Chondrocyte (in vitro differentiated cells): ENCODE results near the gene SLC17A5. TPM values are rescaled to one million over a fixed set of nuclear protein-coding genes. Genes with fewer than 3 reads are reported as not detected.
"Not testable (repeated sequence)": the region's sequence is repeated elsewhere in the genome, so short reads cannot be mapped to it uniquely, and the experiment has no call there.

Experiments
- DNase-seq: peaks from one replicate; pipeline ENCODE4 v3.0.0; 2021; ENCODE audit warnings: mixed read lengths, low spot score
- H3K27ac Mint-ChIP-seq: one replicate; pipeline ENCODE4 v1.8.0; 2021; ENCODE audit warnings: mild to moderate bottlenecking, moderate library complexity, mixed read lengths; ENCODE audit not compliant: unreplicated experiment
- H3K27me3 Mint-ChIP-seq: 2 replicates; pipeline ENCODE4 v1.8.0; 2021; ENCODE audit warnings: low read depth, mixed read lengths
- H3K36me3 Mint-ChIP-seq: 2 replicates; pipeline ENCODE4 v1.8.0; 2021; ENCODE audit warnings: low read depth, mixed read lengths
- H3K4me1 Mint-ChIP-seq: 2 replicates; pipeline ENCODE4 v1.8.0; 2021; ENCODE audit warnings: low read depth, mild to moderate bottlenecking, mixed read lengths
- H3K4me3 Mint-ChIP-seq: one replicate; pipeline ENCODE4 v1.8.0; 2021; ENCODE audit warnings: mild to moderate bottlenecking, moderate library complexity, mixed read lengths; ENCODE audit not compliant: unreplicated experiment
- H3K9me3 Mint-ChIP-seq: 2 replicates; pipeline ENCODE4 v1.8.0; 2021; ENCODE audit warnings: low read depth, mixed read lengths
- CTCF ChIP-seq: fragments of 200-600 bp; sonication (generic); IDR thresholded peaks from 2 replicates; pipeline ENCODE4 v1.5.0; 2021; ENCODE audit warnings: antibody characterized with exemption, mild to moderate bottlenecking, moderate library complexity
- total RNA-seq: library from RNA; stranded (reverse); gene quantifications from 3 replicates; pipeline ENCODE4 v1.2.1, GENCODE V29; 2021

Gene SLC17A5
- total RNA-seq, 1 donor from 2014 or later: 33.0 TPM

GRCh38 chr6:73688351-73688750 lies 34.6 kb upstream of the SLC17A5 start:
- H3K4me1 Mint-ChIP-seq: peaks cover 4% of the 10 kb centered on the region
- no peak for TF ChIP-seq CTCF
- no peak overlapping the region for H3K4me3 Mint-ChIP-seq
- no peak overlapping the region for H3K27ac Mint-ChIP-seq
- DNase-seq: no peak
- H3K27me3 Mint-ChIP-seq: no peaks in the 10 kb centered on the region
- peaks cover 5% of the 10 kb centered on the region for H3K9me3 Mint-ChIP-seq
- peaks cover 4% of the 10 kb centered on the region for H3K36me3 Mint-ChIP-seq

- H3K27ac Mint-ChIP-seq, H3K27me3 Mint-ChIP-seq, H3K4me1 Mint-ChIP-seq, H3K4me3 Mint-ChIP-seq, DNase-seq, H3K36me3 Mint-ChIP-seq, H3K9me3 Mint-ChIP-seq: not testable (repeated sequence)
Measured at GRCh38 chr6:73683574-73683973, 29.8 kb upstream of the SLC17A5 start.

GRCh38 chr6:73680289-73680918 lies 26.6 kb upstream of the SLC17A5 start:
- peaks cover 13% of the 10 kb centered on the region for H3K4me1 Mint-ChIP-seq
- no peak for DNase-seq
- peaks cover 10% of the 10 kb centered on the region for H3K9me3 Mint-ChIP-seq
- peaks cover 4% of the 10 kb centered on the region for H3K36me3 Mint-ChIP-seq
- TF ChIP-seq CTCF: no peak
- no peaks in the 10 kb centered on the region for H3K27me3 Mint-ChIP-seq
- H3K27ac Mint-ChIP-seq: no peak overlapping the region
- H3K4me3 Mint-ChIP-seq: no peak overlapping the region

GRCh38 chr6:73679846-73680245 lies 26.1 kb upstream of the SLC17A5 start:
- not testable (repeated sequence) for DNase-seq, H3K27ac Mint-ChIP-seq, H3K27me3 Mint-ChIP-seq, H3K4me3 Mint-ChIP-seq, H3K9me3 Mint-ChIP-seq, H3K36me3 Mint-ChIP-seq
- peaks cover 15% of the 10 kb centered on the region for H3K4me1 Mint-ChIP-seq

GRCh38 chr6:73679009-73679408 lies 25.2 kb upstream of the SLC17A5 start:
- Mint-ChIP-seq H3K27me3 (no peaks in the 10 kb centered on the region), H3K36me3 (peaks cover 4% of the 10 kb centered on the region), H3K9me3 (peaks cover 10% of the 10 kb centered on the region), H3K27ac (no peak overlapping the region), H3K4me3 (no peak overlapping the region), H3K4me1 (peaks cover 15% of the 10 kb centered on the region)
- no peak for DNase-seq
- TF ChIP-seq CTCF: no peak

- peaks cover 15% of the 10 kb centered on the region for H3K4me1 Mint-ChIP-seq
- no peak for DNase-seq
- H3K27me3 Mint-ChIP-seq: peaks cover 2% of the 10 kb centered on the region
Measured at GRCh38 chr6:73675466-73676098, 21.8 kb upstream of the SLC17A5 start.

More at GRCh38 chr6:73675466-73676098, 21.8 kb upstream of the SLC17A5 start:
- peak; percentile 91 for TF ChIP-seq CTCF
- Mint-ChIP-seq H3K36me3 (no peaks in the 10 kb centered on the region), H3K9me3 (no peaks in the 10 kb centered on the region), H3K27ac (no peak overlapping the region), H3K4me3 (no peak overlapping the region)
